Common myeloid progenitor, CD34-positive (primary cell): ENCODE measurements around the gene EBF3.

ENCODE experiments used
- CTCF ChIA-PET: fragments of 350-600 bp; sonication (Branson Sonifier 250); formaldehyde crosslinking; loops from one replicate; lab custom pipeline; 2021; ENCODE audit warnings: antibody characterized with exemption; lab: Charles Lee
- POLR2A ChIA-PET: fragments of 350-600 bp; sonication (Branson Sonifier 250); formaldehyde crosslinking; loops from one replicate; lab custom pipeline; 2021; ENCODE audit warnings: antibody characterized with exemption; lab: Charles Lee
- DNase-seq, 3 donors: peaks; one replicate each; pipeline versions ENCODE4 v3.0.0 to v3.0.0-alpha.2; 2013
- H3K27ac ChIP-seq, 2 experiments: 1 replicate in 1 of 2; 2 replicates in 1 of 2; pipeline ENCODE4 v1.7.0; 2013; ENCODE audit warnings: inconsistent platforms in 2 of 2, low read length in 2 of 2, mild to moderate bottlenecking in 2 of 2, low read depth in 1 of 2, moderate library complexity in 1 of 2; ENCODE audit not compliant: severe bottlenecking in 2 of 2, insufficient read depth in 1 of 2, poor library complexity in 1 of 2
- H3K27me3 ChIP-seq, 5 experiments: replicated peaks in 2 of 5; 1 replicate in 3 of 5; 2 replicates in 2 of 5; pipeline versions ENCODE4 v1.6.1 to v1.7.0; 2013; ENCODE audit warnings: low read length in 4 of 5, mild to moderate bottlenecking in 2 of 5, moderate library complexity in 2 of 5, inconsistent platforms in 1 of 5; ENCODE audit not compliant: insufficient read depth in 5 of 5, control insufficient read depth in 4 of 5
- H3K36me3 ChIP-seq, 4 experiments: 1 replicate in 2 of 4; 2 replicates in 2 of 4; pipeline versions ENCODE4 v1.6.1 to v1.7.0; 2013; ENCODE audit warnings: low read length in 3 of 4, control low read depth in 1 of 4, mild to moderate bottlenecking in 1 of 4; ENCODE audit not compliant: control insufficient read depth in 4 of 4, insufficient read depth in 4 of 4
- H3K4me1 ChIP-seq, 4 experiments: 1 replicate in 3 of 4; 2 replicates in 1 of 4; pipeline versions ENCODE4 v1.6.1 to v1.7.1; 2013; ENCODE audit warnings: low read length in 3 of 4, mild to moderate bottlenecking in 3 of 4, control low read depth in 1 of 4, inconsistent platforms in 1 of 4, moderate library complexity in 1 of 4; ENCODE audit not compliant: control insufficient read depth in 4 of 4, insufficient read depth in 4 of 4; ENCODE audit errors: control extremely low read depth in 1 of 4
- H3K4me3 ChIP-seq, 7 experiments: 1 replicate in 4 of 7; 2 replicates in 3 of 7; pipeline versions ENCODE4 v1.5.1 to v1.7.0; 2013; ENCODE audit warnings: mild to moderate bottlenecking in 7 of 7, low read length in 6 of 7, moderate library complexity in 6 of 7, inconsistent platforms in 2 of 7, low read depth in 2 of 7, control low read depth in 1 of 7; ENCODE audit not compliant: insufficient read depth in 4 of 7, control insufficient read depth in 1 of 7; ENCODE audit errors: extremely low read depth in 1 of 7
- H3K9me3 ChIP-seq, 5 experiments: 1 replicate in 4 of 5; 2 replicates in 1 of 5; pipeline versions ENCODE4 v1.6.1 to v1.7.1; 2013; ENCODE audit warnings: low read length in 4 of 5, mild to moderate bottlenecking in 2 of 5, inconsistent platforms in 1 of 5, low read depth in 1 of 5, moderate library complexity in 1 of 5; ENCODE audit not compliant: control insufficient read depth in 4 of 5, insufficient read depth in 2 of 5; ENCODE audit errors: control extremely low read depth in 1 of 5
- WGBS: methylation state at CpG from one replicate; pipeline ENCODE4 v1.1.5; 2013; ENCODE audit not compliant: insufficient coverage; 5-methylcytosine and 5-hydroxymethylcytosine counted together

The EBF3 gene

DNA sequence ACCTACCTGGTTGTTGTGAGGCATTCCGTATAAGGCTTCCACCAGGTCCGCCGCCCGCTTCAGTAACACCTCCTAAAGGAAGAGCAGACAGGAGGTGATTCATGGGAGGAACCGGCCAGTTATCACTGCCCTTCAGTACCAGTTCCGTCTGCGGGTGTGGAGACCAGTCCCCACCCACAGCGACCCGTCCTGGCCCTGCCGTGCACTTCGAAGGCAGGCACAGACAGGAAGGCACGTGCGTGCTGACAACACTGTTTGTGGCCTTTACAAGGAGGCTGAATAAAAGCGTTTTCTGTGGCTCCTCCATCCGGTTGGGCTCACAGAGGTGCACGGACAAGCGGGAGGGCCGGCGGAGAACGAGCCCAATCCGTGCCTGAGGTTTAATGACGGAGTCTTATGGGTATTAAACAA is 120.9 kb downstream of the EBF3 start:
- WGBS, result 98% methylated on average over 22 of the region's 22 CpGs
- Histone ChIP-seq H3K9me3 (no peaks in the 10 kb centered on the region), H3K4me1 (no peaks in the 10 kb centered on the region), H3K27ac (no peak overlapping the region), H3K36me3 (no peaks in the 10 kb centered on the region), H3K4me3 (no peak overlapping the region), H3K27me3 (no peaks in the 10 kb centered on the region)
- POLR2A ChIA-PET, result no interaction called here
- CTCF ChIA-PET, result no interaction called here
- no peak for DNase-seq

DNA sequence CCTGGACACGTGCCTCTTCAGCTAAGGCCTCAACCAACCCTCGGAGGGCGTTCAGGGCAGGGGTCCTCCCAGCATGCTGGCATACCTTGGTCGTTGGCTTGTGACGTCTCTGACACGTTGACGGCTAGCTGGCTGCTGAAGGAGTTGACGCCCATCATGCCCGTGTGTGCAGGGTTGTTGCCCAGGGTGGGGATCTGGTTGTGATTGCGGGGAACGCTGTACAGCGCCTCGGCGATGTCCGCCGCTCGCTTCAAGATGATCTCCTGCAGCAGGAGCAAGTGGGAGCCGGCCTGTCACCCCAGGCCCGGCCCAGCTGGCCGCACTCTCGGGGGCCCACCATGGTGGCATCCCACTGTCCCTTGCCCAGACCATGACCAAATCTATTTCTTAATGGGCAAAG is 122.0 kb downstream of the EBF3 start:
- H3K36me3 ChIP-seq, result no peaks in the 10 kb centered on the region

DNA sequence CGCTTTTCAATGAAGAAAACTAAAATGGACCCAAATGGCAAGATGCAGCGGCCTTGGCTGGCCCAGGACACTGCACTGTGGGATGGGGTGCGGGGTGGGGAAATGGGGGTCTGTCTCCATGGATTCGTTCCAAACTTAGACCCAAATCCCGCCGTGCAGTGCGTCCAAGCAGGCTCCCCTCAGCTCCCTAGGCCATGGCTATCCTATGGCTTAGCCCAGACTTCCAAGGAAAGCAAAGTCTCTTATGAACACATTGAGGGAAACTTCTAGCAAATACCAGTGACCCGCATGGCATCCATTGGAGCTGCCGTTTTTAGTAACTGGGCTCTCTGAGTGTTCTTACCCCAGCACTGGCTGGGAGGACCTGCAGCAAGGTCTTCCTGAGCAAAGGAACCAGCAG is 122.5 kb downstream of the EBF3 start:
- DNase-seq, result no peak
- Histone ChIP-seq H3K36me3 (no peaks in the 10 kb centered on the region), H3K4me1 (no peaks in the 10 kb centered on the region), H3K4me3 (no peak overlapping the region), H3K27me3 (no peaks in the 10 kb centered on the region), H3K27ac (no peak overlapping the region), H3K9me3 (no peaks in the 10 kb centered on the region)
- WGBS, result 100% methylated on average over 8 of the region's 9 CpGs
- CTCF ChIA-PET, result no interaction called here
- POLR2A ChIA-PET, result no interaction called here

More for the DNA sequence above, 122.0 kb downstream of the EBF3 start:
- ChIA-PET CTCF (no interaction called here), POLR2A (no interaction called here)
- Histone ChIP-seq H3K27me3 (no peaks in the 10 kb centered on the region), H3K27ac (no peak overlapping the region), H3K4me1 (no peaks in the 10 kb centered on the region), H3K9me3 (no peaks in the 10 kb centered on the region), H3K4me3 (no peak overlapping the region)
- no peak for DNase-seq
- WGBS, result over 99% methylated on average over 13 of the region's 21 CpGs

DNA sequence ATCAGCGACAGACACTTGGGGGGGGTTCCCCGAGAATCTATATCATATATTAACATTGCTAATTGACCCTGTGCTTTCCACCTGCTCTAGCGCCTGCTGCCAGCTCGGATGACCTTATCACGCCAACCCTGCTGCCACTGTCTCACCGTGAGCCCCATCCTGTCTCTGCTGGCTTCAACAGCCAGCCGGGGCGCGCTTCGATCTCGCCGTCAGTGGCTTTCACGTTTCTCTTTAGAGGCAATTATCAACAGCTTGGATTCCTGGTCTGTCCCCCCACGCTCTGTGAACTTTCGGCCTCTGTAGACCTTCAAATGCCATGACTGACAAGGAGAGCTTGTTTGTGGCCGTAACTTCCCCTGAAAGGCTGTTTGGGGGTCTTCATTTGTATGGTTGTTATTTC is 123.0 kb downstream of the EBF3 start:
- 95% methylated on average over 15 of the region's 16 CpGs for WGBS
- CTCF ChIA-PET, result no interaction called here
- no peaks in the 10 kb centered on the region for H3K9me3 ChIP-seq
- no peak overlapping the region for H3K27ac ChIP-seq
- DNase-seq, result no peak
- H3K36me3 ChIP-seq, result no peaks in the 10 kb centered on the region
- no peak overlapping the region for H3K4me3 ChIP-seq
- no peaks in the 10 kb centered on the region for H3K27me3 ChIP-seq
- POLR2A ChIA-PET, result no interaction called here
- H3K4me1 ChIP-seq, result no peaks in the 10 kb centered on the region

DNA sequence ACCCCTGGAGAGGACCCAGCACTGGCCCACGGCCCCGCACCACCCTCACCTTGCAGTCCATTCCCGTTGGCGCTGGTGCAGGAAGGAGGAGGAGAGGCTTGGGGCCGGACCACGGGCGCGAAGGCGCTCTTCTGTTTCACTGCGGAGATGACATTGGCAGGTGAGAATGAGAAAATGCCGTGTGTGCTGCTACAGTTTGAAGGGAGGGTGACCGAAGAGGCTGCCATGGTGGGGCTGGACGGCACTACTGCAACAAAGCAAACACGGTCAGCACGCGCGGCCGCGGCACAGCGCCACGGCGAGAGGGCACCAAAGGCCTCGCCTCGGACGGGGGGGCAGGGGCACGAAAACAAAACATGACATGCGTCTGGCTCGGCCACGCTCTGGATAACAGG is 123.9 kb downstream of the EBF3 start:
- no peaks in the 10 kb centered on the region for H3K9me3 ChIP-seq
- H3K27me3 ChIP-seq, result no peaks in the 10 kb centered on the region
- no peaks in the 10 kb centered on the region for H3K4me1 ChIP-seq
- 96% methylated on average over 29 of the region's 29 CpGs for WGBS
- no peak overlapping the region for H3K4me3 ChIP-seq
- ChIA-PET CTCF (no interaction called here), POLR2A (no interaction called here)
- DNase-seq, result no peak
- H3K36me3 ChIP-seq, result no peaks in the 10 kb centered on the region
- H3K27ac ChIP-seq, result no peak overlapping the region

DNA sequence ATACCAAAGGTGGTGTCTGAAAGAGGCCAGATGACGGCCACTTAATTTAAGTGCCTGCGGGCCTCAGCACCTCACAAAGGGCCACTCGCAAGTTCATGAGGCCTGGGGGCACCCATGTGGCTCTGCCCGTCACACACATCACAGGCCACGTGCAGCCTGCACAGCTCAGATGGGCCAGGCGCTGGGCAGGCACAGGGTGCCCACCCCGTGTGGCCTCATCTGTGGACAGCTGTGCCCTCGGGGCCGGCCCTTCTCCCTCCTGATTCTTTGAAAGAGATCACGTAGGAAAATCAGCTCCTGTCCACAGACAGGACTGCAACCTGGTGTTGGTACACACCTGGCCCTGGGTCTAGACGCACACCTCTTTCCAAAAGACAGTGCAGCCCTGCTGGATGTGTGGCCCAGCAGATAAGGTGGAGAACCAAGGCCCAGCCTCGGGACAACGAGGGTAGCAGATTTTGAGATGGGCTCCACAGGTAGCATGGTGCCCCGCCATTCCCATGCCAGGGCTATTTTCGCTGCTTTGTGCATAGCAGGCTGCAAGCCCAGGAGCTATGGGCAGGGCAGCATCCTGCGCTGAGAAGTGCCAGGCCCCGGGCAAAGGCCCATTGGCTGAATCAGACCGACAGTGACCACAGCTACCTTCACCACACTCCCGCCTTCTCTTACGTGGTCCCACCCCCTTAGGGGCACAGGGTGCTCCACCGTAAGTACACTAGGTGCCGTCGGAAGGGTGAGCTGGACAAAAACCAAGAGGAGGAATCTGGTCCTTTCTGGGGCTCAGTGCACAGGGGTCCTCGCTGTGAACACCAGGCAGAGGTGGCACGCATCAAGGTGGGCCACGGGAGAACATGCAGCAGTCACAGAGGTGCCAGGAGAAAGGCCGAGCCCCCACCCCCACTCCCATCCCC is 124.5 kb downstream of the EBF3 start:
- Histone ChIP-seq H3K4me1 (no peaks in the 10 kb centered on the region), H3K27ac (no peak overlapping the region), H3K27me3 (no peaks in the 10 kb centered on the region), H3K36me3 (no peaks in the 10 kb centered on the region), H3K9me3 (no peaks in the 10 kb centered on the region), H3K4me3 (no peak overlapping the region)
- WGBS, result 98% methylated on average over 20 of the region's 27 CpGs
- CTCF ChIA-PET, result no interaction called here
- POLR2A ChIA-PET, result no interaction called here
- no peak for DNase-seq

DNA sequence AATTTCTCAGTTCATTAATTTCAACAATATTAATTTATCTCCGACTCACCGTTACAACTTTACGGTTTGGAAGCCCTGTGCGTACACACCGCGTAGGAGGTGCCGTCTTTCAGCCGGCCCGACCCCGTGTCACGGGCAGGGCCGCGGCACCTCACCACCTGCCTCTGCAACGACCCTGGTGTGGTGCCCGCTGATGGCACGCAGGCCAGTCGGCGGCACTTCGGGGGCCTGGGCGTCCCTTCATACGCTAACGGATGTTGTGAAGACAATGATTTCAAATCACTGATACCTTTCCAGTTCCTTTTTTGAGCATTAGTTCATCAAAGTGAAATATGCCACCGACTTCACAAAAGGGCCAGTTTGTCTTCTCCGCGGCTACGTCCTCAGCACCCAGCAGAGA is 125.3 kb downstream of the EBF3 start:
- no peaks in the 10 kb centered on the region for H3K27me3 ChIP-seq
- H3K9me3 ChIP-seq, result no peaks in the 10 kb centered on the region
- H3K4me1 ChIP-seq, result no peaks in the 10 kb centered on the region
- H3K36me3 ChIP-seq, result no peaks in the 10 kb centered on the region
- no peak overlapping the region for H3K27ac ChIP-seq
- POLR2A ChIA-PET, result no interaction called here
- no peak for DNase-seq
- no peak overlapping the region for H3K4me3 ChIP-seq
- CTCF ChIA-PET, result no interaction called here
- 95% methylated on average over 26 of the region's 26 CpGs for WGBS
